Right lung (tissue), 5 donors: Measurements from ENCODE around the gene SGTA. TPM values are rescaled to one million over a fixed set of nuclear protein-coding genes. Genes with fewer than 3 reads are reported as not detected.

Source experiments
- DNase-seq, 2 donors: peaks; one replicate each; pipeline ENCODE4 v3.0.0-alpha.2; 2013
- polyA plus RNA-seq, 5 donors: library from polyadenylated mRNA; unstranded; fragments of 120-200 nt; gene quantifications; one replicate each; pipeline versions ENCODE4 v1.2.1 to v1.2.3, GENCODE V29; 2013; ENCODE audit warnings: inconsistent platforms in 1 of 5, low replicate concordance in 1 of 5; ENCODE audit not compliant: insufficient read length in 5 of 5, insufficient read depth in 1 of 5

SGTA gene
- polyA plus RNA-seq, 5 donors, result 38.2 to 65.9 (median 46.2) TPM

DNA sequence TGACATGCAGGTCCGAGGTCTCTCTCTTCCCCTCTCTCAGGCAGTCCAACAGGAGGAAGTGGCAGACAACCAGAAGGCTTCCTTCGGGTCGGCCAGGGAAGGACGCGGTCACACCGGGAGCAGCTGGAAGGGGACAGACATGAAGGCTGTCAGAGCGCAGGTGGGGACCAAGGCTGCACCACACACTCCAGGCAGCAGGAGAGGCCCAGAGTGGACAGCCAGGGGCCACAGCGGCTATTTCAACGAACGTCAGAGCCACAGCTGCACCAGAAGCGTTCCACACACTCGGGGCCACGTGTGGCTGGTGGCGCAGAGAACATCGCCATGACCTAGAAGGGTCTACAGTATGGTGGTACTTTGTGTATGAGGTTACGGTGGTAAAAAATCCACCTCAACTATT, 27.3 kb downstream of the SGTA start:
- DNase-seq, result no peak

DNA sequence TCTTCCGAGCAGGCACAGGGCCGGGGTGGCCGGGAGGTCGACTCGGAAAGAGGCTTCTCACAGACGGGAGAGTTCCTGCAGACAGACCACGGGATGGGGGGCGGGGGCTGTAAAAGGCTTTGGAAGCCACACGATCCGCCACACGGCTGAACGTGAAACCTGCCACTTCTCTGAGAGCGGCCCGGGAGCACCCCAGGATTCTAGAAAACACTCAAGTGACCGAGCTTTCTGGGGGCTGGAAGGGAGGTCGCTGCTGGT, 27.7 kb downstream of the SGTA start:
- DNase-seq, result no peak

DNA sequence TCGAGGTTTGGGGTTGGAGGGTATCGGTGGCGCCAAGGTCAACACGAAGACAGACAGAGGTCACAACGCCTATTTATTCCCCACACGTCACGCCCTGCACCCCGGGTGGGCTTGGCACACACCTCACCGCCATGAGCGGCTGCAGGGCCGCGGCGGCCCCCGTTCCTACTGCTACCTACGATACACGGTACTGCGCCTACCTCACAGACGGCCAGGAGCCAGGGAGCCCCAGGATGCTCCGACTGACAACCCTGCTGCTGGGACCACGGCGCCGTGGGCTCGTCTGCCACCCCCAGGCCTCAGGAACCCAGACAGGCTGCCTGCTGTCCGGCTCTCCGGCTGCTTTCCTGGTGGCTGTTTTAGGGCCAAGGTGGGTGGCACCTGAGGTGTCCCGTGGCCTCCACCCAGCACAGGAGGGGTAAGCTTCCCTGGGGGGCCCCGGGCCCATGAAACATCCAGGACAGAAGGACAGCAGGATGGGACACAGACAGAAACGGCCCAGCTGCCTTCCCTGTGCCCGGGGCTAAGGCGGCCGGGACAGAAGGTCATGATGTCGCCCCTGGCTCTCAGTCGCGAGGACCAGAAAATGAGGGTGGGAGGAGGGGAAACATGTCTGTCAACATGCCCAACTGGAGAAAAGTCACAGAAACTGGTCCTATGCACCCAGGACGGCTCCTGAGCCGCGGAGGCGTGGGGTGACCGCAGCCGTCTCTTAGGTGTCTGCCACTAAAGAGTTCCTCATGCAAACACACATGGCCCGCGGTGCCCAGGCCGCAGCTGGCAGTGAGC, 28.2 kb downstream of the SGTA start:
- no peak for DNase-seq

DNA sequence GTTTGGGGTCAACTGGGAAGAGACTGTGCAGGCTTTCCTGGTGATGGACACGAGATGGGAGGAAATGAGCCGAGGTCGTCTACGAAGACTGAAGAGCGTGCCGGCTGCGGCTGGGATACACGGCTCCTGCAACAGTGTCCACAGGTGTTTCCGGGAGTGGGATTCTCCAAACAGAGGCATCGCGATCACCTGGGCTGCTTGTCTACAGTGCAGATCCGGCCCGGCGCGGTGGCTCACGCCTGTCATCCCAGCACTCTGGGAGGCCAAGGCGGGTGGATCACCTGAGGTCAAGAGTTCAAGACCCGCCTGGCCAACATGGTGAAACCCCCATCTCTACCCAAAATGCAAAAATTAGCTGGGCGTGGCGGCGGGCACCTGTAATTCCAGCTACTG, 31.6 kb downstream of the SGTA start:
- no peak for DNase-seq

DNA sequence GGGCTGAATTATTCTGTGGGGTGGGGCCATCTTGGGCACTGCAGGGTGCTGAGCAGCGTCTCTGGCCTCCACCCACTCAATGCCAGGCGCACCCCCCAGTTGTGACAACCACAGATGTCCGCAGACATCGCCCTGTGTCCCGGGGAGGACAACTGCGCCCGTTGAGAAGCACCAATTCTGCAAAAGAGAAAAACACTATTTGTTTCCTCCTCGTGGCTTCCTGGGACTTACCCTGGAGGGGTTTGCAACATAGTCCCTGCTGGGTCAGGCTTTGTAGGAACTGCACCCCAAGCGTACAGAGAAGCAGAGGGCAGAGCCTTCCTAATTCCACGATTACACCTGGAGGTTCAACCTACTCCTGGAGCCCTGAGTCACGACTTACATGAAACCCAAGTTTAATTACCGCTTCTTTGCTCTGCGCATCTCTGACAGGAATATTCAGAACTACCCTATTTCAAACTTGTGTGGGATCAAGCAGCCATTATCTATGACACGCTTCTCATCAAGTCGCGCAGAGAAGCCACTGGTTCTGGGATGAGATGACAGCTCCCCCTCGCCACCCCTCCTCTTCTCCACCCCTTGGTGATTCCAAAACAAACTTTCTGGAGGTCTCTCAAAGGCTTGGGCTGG, 32.1 kb downstream of the SGTA start:
- DNase-seq, result no peak

DNA sequence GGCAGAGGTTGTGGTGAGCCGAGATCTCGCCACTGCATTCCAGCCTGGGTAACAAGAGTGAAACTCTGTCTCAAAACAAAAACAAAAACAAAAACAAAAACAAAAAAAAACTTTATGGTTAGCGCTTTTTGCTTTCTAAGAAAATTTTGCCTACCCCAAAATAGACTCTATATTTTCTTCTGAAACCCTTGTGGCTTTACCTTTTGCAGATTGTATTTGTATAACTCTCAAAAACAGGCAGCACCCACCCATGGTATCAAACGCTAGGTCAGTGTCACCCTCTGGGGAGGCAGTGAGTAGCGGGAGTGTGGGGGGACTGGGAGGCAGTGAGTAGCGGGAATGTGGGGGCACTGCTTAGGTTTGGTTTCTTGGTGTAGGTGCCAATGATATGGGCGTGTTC, 35.7 kb downstream of the SGTA start:
- no peak for DNase-seq

DNA sequence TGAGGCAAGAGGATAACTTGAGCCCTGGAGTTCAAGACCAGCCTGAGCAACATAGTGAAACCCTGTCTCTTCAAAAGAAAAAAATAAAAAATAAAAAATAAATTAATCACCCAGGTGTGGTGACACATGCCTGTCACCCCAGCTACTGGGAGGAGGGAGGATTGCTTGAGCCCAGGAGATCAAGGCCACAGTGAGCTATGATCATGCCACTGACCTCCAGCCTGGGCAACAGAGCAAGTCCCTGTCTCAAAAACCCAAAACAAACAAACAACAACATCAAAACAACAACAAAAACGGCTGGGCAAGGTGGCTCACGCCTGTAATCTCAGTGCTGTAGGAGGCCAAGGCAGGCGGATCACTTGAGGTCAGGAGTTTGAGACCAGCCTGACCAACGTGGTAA, 39.0 kb downstream of the SGTA start:
- no peak for DNase-seq

DNA sequence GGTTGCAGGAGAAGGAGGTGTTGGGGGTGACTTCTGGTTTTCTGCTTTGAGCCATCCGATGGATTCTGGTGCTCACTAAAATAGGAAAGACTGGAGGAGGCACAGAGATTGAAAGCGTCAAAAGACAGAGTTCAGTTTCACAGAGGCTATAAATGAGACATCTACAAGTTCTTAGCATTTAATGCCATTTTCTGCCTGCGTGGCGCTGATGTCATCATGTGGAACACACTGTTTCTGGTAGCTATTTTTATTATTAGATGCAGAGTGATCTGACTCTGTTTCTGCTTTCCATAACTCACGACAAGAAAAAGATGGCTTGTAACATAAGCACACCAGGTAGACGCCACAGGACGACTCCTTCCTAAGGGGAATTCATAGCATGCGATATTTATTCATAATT, 40.0 kb downstream of the SGTA start:
- no peak for DNase-seq

DNA sequence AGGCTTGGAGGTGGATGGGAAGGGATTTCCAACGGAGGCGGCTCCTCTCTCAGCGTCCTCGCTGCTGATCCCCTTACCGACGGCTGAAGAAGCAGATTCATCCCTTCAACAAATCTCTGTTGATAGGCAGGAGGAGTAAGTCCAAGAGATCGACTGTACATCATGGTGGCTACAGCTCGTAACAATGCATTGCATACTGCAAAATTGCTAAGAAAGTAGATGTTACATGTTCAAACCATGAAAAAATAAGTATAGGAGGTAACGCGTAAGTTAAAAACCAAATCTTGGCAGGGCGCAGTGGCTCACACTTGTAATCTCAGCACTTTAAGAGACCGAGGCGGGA, 42.8 kb downstream of the SGTA start:
- no peak for DNase-seq

DNA sequence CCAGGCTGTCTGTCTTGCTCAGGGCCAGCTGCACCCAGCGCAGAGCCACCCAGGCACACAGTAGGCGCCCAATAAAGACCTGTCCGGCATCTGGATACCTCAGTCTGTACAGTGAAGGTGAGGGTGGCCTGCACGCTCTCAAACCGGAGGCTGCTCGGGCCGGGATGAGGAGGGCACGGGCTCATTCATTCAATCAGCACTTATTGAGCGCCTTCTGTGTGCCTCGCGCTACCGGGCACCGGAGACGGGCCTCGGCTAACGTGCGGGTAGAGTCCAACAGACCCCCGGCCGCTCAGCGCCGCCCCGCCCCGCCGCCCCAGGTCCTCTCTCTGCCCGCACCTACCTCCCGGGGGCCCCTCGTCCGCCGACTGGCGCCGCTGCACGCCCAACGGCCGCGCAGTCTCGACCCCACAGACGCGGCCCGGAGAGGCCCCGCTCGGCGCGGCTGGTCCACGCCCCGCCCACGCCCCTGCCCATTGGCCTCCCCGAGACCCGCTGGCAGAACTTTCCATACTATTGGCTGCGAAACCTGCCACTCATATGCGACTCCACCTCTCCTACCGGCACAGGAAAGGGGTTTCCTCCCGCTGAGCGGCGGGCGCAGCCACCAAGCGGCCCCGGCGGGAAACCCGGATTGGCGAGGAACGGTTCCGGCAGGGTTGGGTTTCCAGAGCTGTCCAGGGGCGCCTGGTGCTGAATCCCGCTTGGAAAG, 43.3 kb downstream of the SGTA start, which contains the start of gene SLC39A3:
TSS of gene SLC39A3 (minus strand) at position 416 of the 712 bp plus-strand sequence. CDS start 2,760 bp downstream, outside the sequence.
- peak; percentile 95 to 96 for DNase-seq

DNA sequence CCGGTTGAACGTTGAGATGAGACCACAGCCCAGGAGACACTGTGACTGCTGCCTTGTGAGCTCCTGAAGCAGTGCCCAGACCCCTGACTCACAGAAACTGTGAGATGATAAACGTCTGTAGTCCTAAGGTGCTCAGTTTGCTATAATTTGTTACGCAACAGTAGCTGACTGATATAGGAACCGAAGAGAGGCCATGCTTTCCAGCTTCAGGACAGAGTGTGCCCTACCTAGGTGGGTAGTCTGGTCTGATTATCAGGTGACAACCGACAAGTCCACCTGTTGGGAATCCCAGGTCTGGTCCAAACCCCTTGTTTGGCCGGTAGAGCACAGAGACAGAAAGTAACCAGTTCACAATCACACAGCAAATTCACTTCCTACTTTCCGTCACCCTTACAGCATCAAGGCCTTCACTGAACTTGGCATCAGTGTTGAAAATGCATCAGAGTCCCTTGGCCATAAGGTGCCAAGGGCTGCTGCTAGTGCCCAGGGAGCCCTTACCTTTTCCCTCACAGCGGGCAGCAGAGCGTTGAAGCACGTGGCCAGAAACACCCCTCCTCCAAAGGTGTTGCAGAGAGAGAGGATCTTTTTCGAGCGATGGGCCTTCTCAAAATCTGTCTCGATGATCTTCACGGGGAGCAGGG, 46.4 kb downstream of the SGTA start:
- no peak for DNase-seq

DNA sequence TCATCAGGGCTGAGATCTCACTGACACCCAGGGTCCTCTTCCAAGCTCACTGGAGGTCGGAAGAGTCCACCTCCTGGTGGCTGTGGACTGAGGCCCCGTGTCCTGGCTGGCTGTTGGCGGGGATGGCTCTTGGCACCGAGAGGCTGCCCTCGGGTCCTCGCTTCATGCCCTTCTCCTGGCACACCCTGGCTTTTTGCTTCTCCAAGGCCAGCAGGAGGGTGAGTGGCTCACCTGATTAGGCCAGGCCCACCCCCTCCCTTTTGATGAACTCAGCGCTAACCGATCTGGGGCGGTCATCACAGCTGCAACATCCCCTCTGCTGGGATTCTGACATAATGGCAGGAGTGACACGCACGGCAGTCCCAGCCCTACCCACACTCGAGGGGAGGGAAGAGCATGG, 47.7 kb downstream of the SGTA start:
- no peak for DNase-seq

DNA sequence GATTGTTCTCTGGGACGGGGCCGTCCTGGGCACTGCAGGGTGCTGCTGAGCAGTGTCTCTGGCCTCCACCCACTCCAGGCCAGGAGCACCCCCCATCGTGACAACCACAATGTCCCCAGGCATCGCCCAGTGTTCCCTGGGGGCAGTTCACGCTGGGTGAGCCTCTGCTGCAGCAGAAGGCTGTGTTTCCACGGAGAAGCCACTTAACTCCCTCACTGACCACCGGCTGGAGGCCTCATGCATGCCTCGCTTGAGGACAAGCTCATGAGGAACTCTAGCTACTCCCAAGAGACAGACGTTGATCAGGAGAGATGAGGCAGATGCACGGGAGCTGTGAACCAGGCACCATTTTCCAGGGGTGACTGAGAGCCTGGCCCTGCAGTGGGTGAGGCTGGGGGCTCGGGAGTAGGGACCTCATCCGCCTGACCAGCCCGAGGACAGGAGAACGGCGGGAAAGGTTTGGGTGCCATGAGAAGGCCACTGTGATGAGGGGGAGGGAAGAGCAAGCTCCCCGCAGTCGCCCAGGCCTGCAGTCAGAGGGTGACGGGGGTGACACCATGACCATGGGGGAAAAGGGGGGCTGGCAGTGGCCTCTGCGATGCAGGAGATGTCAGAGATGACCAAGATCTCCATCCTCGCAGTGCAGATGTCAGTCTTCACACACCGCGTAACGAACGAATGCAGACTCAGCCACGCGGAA, 48.3 kb downstream of the SGTA start:
- DNase-seq, result no peak

DNA sequence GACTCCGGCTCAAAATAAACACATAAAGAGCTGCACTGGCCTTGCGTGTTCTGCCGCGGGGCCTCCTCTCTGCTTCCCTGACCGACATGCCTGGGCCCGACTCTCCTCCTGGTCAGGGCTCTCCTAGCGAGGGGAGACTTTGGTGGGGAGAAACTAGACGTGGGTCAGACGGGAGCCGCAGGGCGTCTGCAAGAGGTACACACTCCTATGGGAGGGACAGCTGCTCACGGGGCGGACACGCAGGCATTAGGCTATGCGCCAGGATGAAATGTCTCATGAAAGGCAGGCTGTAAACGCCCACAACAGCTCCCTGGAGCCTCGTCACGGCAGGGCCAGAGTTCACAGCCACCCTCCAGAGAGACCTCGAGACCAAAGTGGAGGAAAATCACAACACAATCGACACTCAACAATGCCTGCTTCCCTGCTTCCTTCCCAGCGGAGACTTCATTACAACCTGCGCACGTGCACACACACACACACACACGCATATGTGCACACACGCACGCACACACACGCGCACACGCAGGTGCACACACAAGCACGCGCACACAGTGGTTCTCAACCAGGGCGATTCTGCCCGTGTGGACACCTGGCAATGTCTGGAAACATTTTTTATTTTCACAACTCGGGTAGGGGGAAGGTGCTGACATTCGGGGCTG, 49.0 kb downstream of the SGTA start:
- DNase-seq, result no peak

DNA sequence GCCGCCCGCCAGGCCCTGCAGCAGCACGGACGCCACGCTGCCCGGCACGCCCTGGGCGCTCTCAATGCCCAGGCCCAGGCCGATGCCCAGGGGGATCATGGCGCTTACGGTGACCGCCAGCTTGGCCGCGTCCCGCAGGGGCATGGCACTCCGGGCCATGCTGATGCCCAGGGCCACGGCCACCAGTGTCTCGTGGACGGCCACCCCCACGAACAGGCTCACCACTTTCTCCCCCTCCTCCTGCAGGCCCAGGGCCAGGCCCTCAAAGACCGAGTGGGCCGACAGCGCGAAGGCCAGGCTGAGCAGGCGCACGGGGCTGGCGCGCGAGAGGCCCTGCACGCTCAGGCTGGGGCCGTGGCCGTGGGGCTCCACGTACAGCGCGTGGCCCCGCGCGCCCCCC, 50.2 kb downstream of the SGTA start:
- DNase-seq, result no peak

DNA sequence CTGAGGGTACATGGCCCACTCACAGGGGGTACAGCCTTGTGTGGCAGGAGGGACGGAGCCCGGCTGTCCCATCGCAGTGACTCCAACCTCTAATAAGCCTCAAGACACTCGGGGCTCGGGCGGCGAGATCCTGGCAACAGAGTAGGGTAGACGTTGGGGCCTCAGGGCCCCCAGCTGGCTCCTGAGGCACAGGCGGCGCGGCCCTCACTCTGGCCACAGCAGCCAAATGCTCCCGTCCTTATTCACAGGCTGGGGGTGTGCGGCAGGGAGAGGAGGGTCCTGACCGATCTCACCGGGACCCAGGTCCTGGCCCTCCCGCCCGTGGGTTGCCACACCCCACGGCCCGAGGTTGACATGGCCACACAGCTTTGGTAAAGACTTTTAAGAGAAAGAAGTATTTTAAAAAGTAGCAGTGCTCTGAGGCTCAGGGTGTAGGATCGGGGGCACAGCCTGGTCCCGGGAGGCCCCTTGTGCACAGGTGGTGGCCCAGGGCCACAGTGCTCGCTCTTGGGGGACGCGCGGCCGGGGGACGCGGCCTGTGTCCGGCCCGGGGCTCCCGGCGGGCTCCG, 50.8 kb downstream of the SGTA start:
- DNase-seq, result no peak

DNA sequence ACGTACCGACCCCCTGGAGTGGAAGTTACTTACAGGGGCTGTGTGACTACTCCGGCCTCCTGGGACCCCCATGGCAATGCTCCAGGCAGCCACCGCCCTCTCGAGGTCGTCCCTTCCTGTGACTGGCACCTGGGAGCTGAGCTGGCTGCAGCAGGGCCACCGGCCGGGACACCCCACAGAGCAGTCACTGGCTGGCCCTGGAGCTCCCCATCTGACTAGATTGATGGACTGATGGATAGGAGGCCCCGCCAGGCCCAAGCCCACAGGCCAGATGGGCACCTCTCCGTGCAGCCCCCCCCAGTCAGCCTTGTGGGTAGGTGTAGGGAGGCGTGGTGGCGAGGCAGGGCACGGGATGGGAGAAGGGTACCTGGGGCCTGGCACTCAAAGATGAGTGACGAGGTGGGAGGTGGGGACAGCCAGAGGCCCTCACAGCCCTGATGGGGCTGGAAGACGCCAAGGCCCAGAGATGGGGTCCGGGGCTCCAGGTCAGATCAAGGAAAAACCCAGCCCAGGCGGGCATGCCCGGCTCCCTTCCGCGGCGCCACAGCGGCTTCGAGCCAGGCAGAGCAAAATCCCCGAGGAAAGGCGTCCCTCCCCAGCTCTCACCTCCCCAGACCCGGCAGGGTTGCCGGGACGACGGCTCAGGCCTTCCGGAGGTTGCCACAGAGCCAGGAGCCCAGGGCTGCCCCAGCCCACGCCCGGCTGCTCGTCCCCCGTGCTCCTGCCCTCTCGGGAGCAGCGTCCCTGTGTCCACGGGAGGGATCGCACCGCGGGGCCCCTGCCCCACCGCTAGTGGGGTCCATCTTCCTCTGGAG, 51.7 kb downstream of the SGTA start:
- no peak for DNase-seq

DNA sequence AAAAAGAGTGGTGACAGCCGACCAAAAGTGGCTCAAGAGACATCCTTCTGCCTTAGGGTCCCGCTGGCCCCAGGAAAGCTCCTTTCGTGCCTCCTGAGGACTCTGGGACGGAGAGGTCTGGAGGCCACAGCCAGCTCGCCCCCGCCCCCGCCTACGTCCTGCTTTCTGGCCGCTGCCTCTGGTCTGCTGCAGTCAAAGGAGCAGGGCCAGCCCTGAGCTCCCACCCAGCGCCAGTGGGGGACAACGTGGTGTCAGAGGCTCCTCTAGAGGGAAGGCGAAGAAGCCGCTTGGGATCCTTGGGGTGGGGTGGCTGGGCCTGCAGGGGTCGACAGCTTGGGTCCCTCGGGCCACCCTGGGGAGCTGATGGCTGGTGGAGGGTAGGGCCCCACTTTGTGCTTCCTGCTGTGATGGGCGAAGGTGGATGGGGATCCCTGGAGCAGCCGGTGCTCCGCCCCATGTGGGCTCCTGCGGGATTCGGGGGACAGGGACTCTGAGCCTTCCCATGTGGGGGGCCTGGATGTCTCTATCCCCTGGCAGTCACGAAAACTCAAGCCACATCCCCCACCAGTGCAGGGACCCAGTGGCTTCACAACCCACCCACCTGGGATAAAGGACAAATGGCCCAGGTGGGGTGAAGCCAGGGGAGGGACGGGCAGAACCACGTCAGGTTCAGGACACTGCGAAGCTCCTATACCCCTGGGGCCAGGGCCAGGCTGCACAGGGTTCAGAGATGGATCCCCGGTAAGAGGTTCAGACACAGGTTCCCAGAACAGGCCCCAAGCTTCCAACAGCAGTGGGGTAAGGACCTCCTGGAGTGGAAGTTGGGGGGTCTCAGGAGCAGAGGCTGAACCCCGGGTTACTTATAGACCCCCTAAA, 52.9 kb downstream of the SGTA start:
- DNase-seq, result no peak

DNA sequence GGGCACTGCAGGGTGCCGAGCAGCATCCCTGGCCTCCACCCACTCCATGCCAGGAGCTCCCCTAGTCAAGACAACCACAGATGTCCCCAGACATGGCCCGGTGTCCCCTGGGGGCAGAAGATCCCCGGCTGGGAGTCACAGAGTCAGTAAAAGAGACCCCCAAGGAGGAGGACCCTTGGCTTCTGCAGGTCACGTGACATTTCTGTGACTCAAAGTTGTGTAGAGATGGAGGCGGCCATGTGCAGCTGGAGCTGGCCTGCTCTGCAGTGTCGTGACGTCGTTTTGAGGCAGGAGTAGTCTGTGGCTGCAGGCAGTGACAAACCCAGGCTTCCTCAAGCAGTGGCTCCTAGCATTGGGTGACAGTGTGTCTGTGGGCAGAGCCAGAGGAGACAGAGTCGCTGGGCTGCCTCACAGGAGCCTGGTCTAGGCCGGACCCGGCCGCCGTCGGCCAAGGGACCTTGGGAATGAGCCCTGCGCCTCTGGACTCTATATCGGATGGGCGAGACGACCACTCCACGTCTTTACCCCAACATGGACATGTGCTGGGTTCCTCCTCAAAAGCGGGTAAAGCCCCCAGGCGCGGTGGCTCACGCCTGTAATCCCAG, 54.2 kb downstream of the SGTA start:
- DNase-seq, result no peak
